Type B pancreatic cell (in vitro differentiated cells): ENCODE measurements around the gene PYHIN1. TPM values are rescaled to one million over a fixed set of nuclear protein-coding genes. Genes with fewer than 3 reads are reported as not detected.

Experiments used
- DNase-seq: peaks from one replicate; pipeline ENCODE4 v3.0.0; 2021; ENCODE audit warnings: mixed read lengths; ENCODE audit not compliant: unreplicated experiment; ENCODE audit errors: extremely low spot score
- H3K27ac Mint-ChIP-seq: 2 replicates; pipeline ENCODE4 v1.8.0; 2021; ENCODE audit warnings: mild to moderate bottlenecking, mixed read lengths
- H3K27me3 Mint-ChIP-seq: 2 replicates; pipeline ENCODE4 v1.8.0; 2021; ENCODE audit warnings: mixed read lengths
- H3K36me3 Mint-ChIP-seq: 2 replicates; pipeline ENCODE4 v1.8.0; 2021; ENCODE audit warnings: mixed read lengths
- H3K4me1 Mint-ChIP-seq: one replicate; pipeline ENCODE4 v1.8.0; 2021; ENCODE audit warnings: mixed read lengths; ENCODE audit not compliant: unreplicated experiment
- H3K4me3 Mint-ChIP-seq: 2 replicates; pipeline ENCODE4 v1.8.0; 2021; ENCODE audit warnings: mild to moderate bottlenecking, mixed read lengths
- H3K9me3 Mint-ChIP-seq: 2 replicates; pipeline ENCODE4 v1.8.0; 2021; ENCODE audit warnings: mixed read lengths
- total RNA-seq: library from RNA; stranded (reverse); gene quantifications from 2 replicates; pipeline ENCODE4 v1.2.1, GENCODE V29; 2021; ENCODE audit warnings: low replicate concordance
- TF ChIP-seq, protein P1 (sequence below): fragments of 200-600 bp; sonication (generic); conservative IDR thresholded peaks from 2 replicates; pipeline ENCODE4 v1.5.0; 2021; ENCODE audit warnings: antibody characterized with exemption, mild to moderate bottlenecking

The PYHIN1 gene
- total RNA-seq, 1 donor from 2014 or later: 1.0 TPM

DNA sequence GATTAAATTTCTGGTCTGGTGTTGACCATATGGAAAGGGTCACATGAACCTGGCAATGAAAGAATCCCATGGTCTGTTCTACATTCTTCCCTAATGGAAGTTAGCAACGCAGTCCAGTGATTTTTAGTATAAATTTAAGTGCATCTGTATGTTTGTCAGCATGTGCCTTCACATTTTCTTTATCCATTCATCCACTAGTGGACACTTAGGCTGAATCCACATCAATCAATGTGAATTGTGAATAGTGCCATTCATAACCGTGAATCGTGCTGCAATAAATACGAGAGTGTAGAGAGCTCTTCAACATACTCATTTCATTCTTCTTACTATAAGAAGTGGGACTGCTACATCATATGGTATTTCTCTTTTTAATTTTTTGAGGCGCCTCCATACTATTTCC lies 65.6 kb downstream of the PYHIN1 start:
- H3K27ac Mint-ChIP-seq: no peak overlapping the region
- H3K36me3 Mint-ChIP-seq: no peaks in the 10 kb centered on the region
- peaks cover 16% of the 10 kb centered on the region for H3K4me1 Mint-ChIP-seq
- DNase-seq: no peak
- no peak overlapping the region for H3K4me3 Mint-ChIP-seq
- TF ChIP-seq, protein P1, sequence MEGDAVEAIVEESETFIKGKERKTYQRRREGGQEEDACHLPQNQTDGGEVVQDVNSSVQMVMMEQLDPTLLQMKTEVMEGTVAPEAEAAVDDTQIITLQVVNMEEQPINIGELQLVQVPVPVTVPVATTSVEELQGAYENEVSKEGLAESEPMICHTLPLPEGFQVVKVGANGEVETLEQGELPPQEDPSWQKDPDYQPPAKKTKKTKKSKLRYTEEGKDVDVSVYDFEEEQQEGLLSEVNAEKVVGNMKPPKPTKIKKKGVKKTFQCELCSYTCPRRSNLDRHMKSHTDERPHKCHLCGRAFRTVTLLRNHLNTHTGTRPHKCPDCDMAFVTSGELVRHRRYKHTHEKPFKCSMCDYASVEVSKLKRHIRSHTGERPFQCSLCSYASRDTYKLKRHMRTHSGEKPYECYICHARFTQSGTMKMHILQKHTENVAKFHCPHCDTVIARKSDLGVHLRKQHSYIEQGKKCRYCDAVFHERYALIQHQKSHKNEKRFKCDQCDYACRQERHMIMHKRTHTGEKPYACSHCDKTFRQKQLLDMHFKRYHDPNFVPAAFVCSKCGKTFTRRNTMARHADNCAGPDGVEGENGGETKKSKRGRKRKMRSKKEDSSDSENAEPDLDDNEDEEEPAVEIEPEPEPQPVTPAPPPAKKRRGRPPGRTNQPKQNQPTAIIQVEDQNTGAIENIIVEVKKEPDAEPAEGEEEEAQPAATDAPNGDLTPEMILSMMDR: no peak
- no peaks in the 10 kb centered on the region for H3K9me3 Mint-ChIP-seq
- H3K27me3 Mint-ChIP-seq: peaks cover 4% of the 10 kb centered on the region

DNA sequence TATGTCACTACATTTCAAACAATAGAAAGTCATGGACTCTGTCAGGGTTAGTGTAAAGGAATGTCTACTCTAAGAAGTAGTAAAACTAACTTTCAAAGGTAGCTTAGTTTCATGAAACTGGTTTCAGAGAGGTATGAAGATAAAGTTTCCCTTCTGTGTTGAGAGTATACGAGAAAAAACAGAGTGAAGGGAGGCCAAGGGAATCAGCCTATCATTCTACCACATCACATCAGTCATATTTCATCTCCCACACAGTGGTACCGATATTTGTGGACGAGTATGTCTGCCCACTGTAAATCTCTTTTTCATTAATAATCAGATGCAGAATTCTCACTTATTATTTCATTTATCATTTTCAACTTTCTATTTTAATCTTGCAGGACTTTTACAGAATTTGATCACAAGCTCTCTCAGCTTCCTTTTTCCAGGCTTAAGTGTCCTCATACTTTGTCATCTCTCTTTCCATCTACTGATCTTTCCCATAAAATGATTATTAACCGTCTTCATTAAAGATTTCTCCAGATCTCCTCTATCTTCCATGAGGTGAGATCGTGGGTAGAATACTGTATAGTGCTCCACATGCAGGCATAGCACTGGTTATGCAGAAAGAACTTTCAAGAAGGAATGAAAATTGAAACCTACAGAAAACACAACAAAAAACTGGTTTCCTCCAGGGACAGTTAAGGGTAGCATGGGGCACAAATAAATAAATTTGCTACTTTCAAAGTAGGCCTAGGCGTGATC lies 66.9 kb downstream of the PYHIN1 start:
- peaks cover 16% of the 10 kb centered on the region for H3K4me1 Mint-ChIP-seq
- H3K27me3 Mint-ChIP-seq: peaks cover 4% of the 10 kb centered on the region
- H3K27ac Mint-ChIP-seq: no peak overlapping the region
- peak overlapping the region; percentile 82 for H3K4me3 Mint-ChIP-seq
- no peak for DNase-seq
- H3K9me3 Mint-ChIP-seq: no peaks in the 10 kb centered on the region
- TF ChIP-seq, protein P1: no peak
- no peaks in the 10 kb centered on the region for H3K36me3 Mint-ChIP-seq

DNA sequence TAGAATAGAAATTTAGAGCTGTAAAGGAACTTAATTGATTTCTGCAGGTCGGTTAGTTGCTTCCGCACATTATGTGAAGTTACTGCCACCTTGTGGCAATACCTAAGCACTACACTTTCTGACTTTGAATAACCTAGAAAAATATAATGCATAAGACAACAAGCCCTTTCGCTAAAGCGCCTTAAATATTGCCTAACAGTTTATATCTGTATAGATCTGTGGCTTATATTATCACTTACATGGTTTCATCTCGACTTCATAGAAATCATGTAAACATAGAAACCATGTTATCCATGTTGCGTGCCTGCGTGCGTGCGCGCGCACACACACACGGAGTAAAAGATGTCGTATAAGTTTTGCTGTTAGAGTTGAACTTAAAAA lies 67.4 kb downstream of the PYHIN1 start:
- no peak for DNase-seq
- Mint-ChIP-seq H3K4me1 (peaks cover 16% of the 10 kb centered on the region), H3K27ac (no peak overlapping the region), H3K9me3 (no peaks in the 10 kb centered on the region), H3K4me3 (peak overlapping the region; percentile 82), H3K27me3 (peaks cover 4% of the 10 kb centered on the region), H3K36me3 (no peaks in the 10 kb centered on the region)
- TF ChIP-seq, protein P1: peak; percentile 98

DNA sequence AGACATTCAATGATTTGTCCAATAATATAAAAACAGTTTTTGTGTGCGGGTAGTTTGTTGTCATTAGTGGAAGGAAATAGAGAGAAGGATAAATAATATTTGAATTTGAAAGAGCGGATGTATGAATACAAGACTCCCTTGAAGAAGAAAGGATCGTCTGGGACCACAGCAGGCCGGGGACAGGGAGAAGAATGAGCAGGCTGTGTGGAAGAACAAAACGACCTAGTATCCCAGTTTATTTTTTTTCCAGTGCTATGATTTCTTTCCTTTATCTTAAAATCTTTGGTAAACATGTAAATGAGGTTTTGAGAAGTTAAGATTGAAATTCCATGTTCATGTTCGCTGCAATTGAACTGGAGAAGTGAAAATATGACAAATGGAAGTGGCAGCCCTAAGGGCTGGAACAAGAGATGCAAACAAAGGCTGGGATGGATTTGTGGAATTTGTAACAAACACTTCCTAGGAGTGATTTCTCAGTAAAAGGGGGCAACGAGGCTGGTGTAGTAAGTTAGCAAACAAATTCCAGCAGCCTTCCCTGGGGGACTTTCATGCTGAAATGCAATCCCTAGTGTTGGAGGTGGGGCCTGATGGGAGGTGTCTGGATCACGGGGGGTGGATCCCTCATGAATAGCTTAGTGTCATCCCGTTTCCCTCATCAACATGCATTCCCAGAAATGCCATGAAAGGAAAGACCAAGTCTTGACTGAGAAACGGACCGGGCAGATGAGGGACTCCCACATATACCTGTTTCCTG lies 68.1 kb downstream of the PYHIN1 start:
- TF ChIP-seq, protein P1: no peak
- DNase-seq: no peak
- Mint-ChIP-seq H3K27ac (peak overlapping the region; percentile 84), H3K9me3 (no peaks in the 10 kb centered on the region), H3K36me3 (no peaks in the 10 kb centered on the region), H3K27me3 (peaks cover 4% of the 10 kb centered on the region), H3K4me3 (peak overlapping the region; percentile 84), H3K4me1 (peaks cover 16% of the 10 kb centered on the region)

DNA sequence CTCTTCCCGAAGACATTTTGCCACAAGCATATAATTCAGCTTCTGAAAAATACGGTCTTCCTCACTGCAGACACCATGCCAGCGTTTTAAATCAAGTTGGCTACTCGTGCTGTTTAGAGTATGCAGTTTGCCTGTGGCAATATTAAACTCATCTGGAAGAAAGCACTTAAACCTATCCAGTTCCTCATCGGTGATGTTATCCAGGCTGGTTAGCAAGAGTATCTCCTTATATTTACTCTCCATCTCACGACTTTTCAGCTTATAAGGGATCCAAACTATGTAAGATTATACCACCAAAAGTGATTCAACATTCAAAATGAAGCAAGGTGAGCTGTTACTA lies 68.7 kb downstream of the PYHIN1 start:
- peak overlapping the region; percentile 84 for H3K4me3 Mint-ChIP-seq
- H3K4me1 Mint-ChIP-seq: peaks cover 16% of the 10 kb centered on the region
- no peak for DNase-seq
- H3K27me3 Mint-ChIP-seq: peaks cover 4% of the 10 kb centered on the region
- H3K9me3 Mint-ChIP-seq: no peaks in the 10 kb centered on the region
- no peaks in the 10 kb centered on the region for H3K36me3 Mint-ChIP-seq
- TF ChIP-seq, protein P1: no peak
- peak overlapping the region; percentile 84 for H3K27ac Mint-ChIP-seq
